ENCODE measurements around the gene MAGEA1. TPM values are rescaled to one million over a fixed set of nuclear protein-coding genes. Genes with fewer than 3 reads are reported as not detected.

MAGEA1 gene
- total RNA-seq, 2 donors from 2014 or later, result not detected

- H3K4me1 Mint-ChIP-seq, result no peaks in the 10 kb centered on the region
- TF ChIP-seq CTCF (conservative IDR thresholded peaks at IDR 0.05), result no peak
Measured at GRCh38 chrX:153216926-153217325, 37.8 kb downstream of the MAGEA1 start.

GRCh38 chrX:153225438-153226098 is 46.5 kb downstream of the MAGEA1 start:
- H3K9ac ChIP-seq (ENCODE audit: extremely low read depth, low read length, poor library complexity, severe bottlenecking), result no peak overlapping the region
- WGBS, 2 experiments (ENCODE audit: insufficient coverage in 1 of 2, insufficient read length in 1 of 2), result 91 to 100% methylated on average over 1 to 8 of the region's 8 CpGs
- H3K4me3 Mint-ChIP-seq, result no peak overlapping the region
- DNase-seq, result no peak
- H3K36me3 ChIP-seq (ENCODE audit: control insufficient read depth, insufficient read depth, low read length), result no peaks in the 10 kb centered on the region
- H3K27ac ChIP-seq (ENCODE audit: low read depth, low read length), result no peak overlapping the region
- H3K4me3 ChIP-seq (ENCODE audit: low read length), result no peak overlapping the region
- H3K27ac Mint-ChIP-seq, result peak overlapping the region; percentile 55
- H3K9me3 ChIP-seq (ENCODE audit: control insufficient read depth, low read length), result no peaks in the 10 kb centered on the region
- no peaks in the 10 kb centered on the region for H3K27me3 ChIP-seq (ENCODE audit: control insufficient read depth, insufficient read depth, low read length, poor library complexity, severe bottlenecking)
- no peaks in the 10 kb centered on the region for H3K36me3 Mint-ChIP-seq (ENCODE audit: low read depth)
- H3K27me3 Mint-ChIP-seq (ENCODE audit: insufficient read depth), result no peaks in the 10 kb centered on the region
- no peak for TF ChIP-seq CTCF (conservative IDR thresholded peaks at IDR 0.05)
- H3K4me1 ChIP-seq (ENCODE audit: control insufficient read depth, insufficient read depth, low read length), result no peaks in the 10 kb centered on the region
- peaks cover 58% of the 10 kb centered on the region for H3K9me3 Mint-ChIP-seq
- H3K4me1 Mint-ChIP-seq, result no peaks in the 10 kb centered on the region

More at GRCh38 chrX:153216926-153217325, 37.8 kb downstream of the MAGEA1 start:
- no peak overlapping the region for H3K4me3 ChIP-seq (ENCODE audit: low read length)
- peaks cover 54% of the 10 kb centered on the region for H3K9me3 Mint-ChIP-seq
- H3K9me3 ChIP-seq (ENCODE audit: control insufficient read depth, low read length), result no peaks in the 10 kb centered on the region
- 91 to 100% methylated on average over 1 of the region's 1 CpG for WGBS, 2 experiments (ENCODE audit: insufficient coverage in 1 of 2, insufficient read length in 1 of 2)
- peaks cover 6% of the 10 kb centered on the region for H3K27me3 Mint-ChIP-seq (ENCODE audit: insufficient read depth)
- no peak overlapping the region for H3K27ac ChIP-seq (ENCODE audit: low read depth, low read length)
- DNase-seq, result no peak
- H3K36me3 ChIP-seq (ENCODE audit: control insufficient read depth, insufficient read depth, low read length), result no peaks in the 10 kb centered on the region
- no peak overlapping the region for H3K9ac ChIP-seq (ENCODE audit: extremely low read depth, low read length, poor library complexity, severe bottlenecking)
- no peaks in the 10 kb centered on the region for H3K27me3 ChIP-seq (ENCODE audit: control insufficient read depth, insufficient read depth, low read length, poor library complexity, severe bottlenecking)
- H3K27ac Mint-ChIP-seq, result no peak overlapping the region
- H3K36me3 Mint-ChIP-seq (ENCODE audit: low read depth), result no peaks in the 10 kb centered on the region
- no peak overlapping the region for H3K4me3 Mint-ChIP-seq
- no peaks in the 10 kb centered on the region for H3K4me1 ChIP-seq (ENCODE audit: control insufficient read depth, insufficient read depth, low read length)

- TF ChIP-seq CTCF (conservative IDR thresholded peaks at IDR 0.05), result no peak
- Histone ChIP-seq H3K4me3 (ENCODE audit: low read length) (no peak overlapping the region), H3K36me3 (ENCODE audit: control insufficient read depth, insufficient read depth, low read length) (no peaks in the 10 kb centered on the region), H3K4me1 (ENCODE audit: control insufficient read depth, insufficient read depth, low read length) (no peaks in the 10 kb centered on the region), H3K27me3 (ENCODE audit: control insufficient read depth, insufficient read depth, low read length, poor library complexity, severe bottlenecking) (no peaks in the 10 kb centered on the region), H3K9ac (ENCODE audit: extremely low read depth, low read length, poor library complexity, severe bottlenecking) (no peak overlapping the region), H3K9me3 (ENCODE audit: control insufficient read depth, low read length) (no peaks in the 10 kb centered on the region), H3K27ac (ENCODE audit: low read depth, low read length) (no peak overlapping the region)
- Mint-ChIP-seq H3K36me3 (ENCODE audit: low read depth) (no peaks in the 10 kb centered on the region), H3K4me1 (no peaks in the 10 kb centered on the region), H3K27me3 (ENCODE audit: insufficient read depth) (no peaks in the 10 kb centered on the region), H3K9me3 (peaks cover 59% of the 10 kb centered on the region), H3K27ac (peak overlapping the region; percentile 55), H3K4me3 (peak overlapping the region; percentile 42)
- peak; percentile 96 for DNase-seq
- WGBS, 2 experiments (ENCODE audit: insufficient coverage in 1 of 2, insufficient read length in 1 of 2), result 12 to 35% methylated on average over 5 to 16 of the region's 16 CpGs
Measured at GRCh38 chrX:153226344-153227185, 47.5 kb downstream of the MAGEA1 start.

Other genes starting within 250 kb of the MAGEA1 start
- under 1 TPM; 0.15 to 0.29 TPM for gene PNMA5, start 185.2 kb upstream of the MAGEA1 start, total RNA-seq
- gene PNMA3, start 122.8 kb upstream of the MAGEA1 start, total RNA-seq, result 1 to 10 TPM; 5.4 to 7.4 TPM
- 1 to 10 TPM; 5.2 to 7.6 TPM for gene PNMA6A, start 106.8 kb upstream of the MAGEA1 start, total RNA-seq
- not detected for gene PNMA6F, start 142.5 kb downstream of the MAGEA1 start, total RNA-seq
- 10 to 100 TPM; 11.0 to 12.6 TPM for gene ZNF275, start 154.9 kb downstream of the MAGEA1 start, total RNA-seq
- not detected for gene PNMA6E, start 222.1 kb downstream of the MAGEA1 start, total RNA-seq
- under 1 TPM; 0.29 to 0.31 TPM for gene ZFP92, start 232.2 kb downstream of the MAGEA1 start, total RNA-seq